Endothelial cell of umbilical vein (primary cell): ENCODE measurements around the gene SS18L1.

Experiments used
- EZH2 ChIP-seq: IDR thresholded peaks from 2 replicates; pipeline ENCODE4 v1.6.1; 2012; ENCODE audit warnings: borderline replicate concordance, low read depth, mild to moderate bottlenecking, moderate library complexity, low read length, inconsistent platforms; ENCODE audit not compliant: severe bottlenecking
- JUN ChIP-seq: IDR thresholded peaks from 2 replicates; pipeline ENCODE4 v1.6.1; 2011; ENCODE audit warnings: borderline replicate concordance, low read depth; ENCODE audit not compliant: insufficient read length, insufficient read depth
- MYC ChIP-seq: IDR thresholded peaks from one replicate; pipeline ENCODE4 v1.6.1; 2011; ENCODE audit warnings: mild to moderate bottlenecking, low read depth, low read length
- POLR2A ChIP-seq: IDR thresholded peaks from 2 replicates; pipeline ENCODE4 v1.6.1; 2012; ENCODE audit warnings: low read depth, mild to moderate bottlenecking, control low read depth, low read length
- POLR2AphosphoS5 ChIP-seq: IDR thresholded peaks from 2 replicates; pipeline ENCODE4 v1.6.1; 2012; ENCODE audit warnings: low read depth, mild to moderate bottlenecking, control low read depth, low read length, moderate library complexity; ENCODE audit not compliant: insufficient read depth
- TF ChIP-seq, protein P1 (sequence below), 2 donors: IDR thresholded peaks; 1 replicate in 1 of 2; 2 replicates in 1 of 2; pipeline ENCODE4 v1.5.1; 2011; ENCODE audit warnings: low read length in 2 of 2, mild to moderate bottlenecking in 2 of 2, moderate library complexity in 2 of 2, control low read depth in 1 of 2, inconsistent platforms in 1 of 2, low read depth in 1 of 2; ENCODE audit not compliant: insufficient read depth in 1 of 2; ENCODE audit errors: extremely low read depth in 1 of 2

DNA sequence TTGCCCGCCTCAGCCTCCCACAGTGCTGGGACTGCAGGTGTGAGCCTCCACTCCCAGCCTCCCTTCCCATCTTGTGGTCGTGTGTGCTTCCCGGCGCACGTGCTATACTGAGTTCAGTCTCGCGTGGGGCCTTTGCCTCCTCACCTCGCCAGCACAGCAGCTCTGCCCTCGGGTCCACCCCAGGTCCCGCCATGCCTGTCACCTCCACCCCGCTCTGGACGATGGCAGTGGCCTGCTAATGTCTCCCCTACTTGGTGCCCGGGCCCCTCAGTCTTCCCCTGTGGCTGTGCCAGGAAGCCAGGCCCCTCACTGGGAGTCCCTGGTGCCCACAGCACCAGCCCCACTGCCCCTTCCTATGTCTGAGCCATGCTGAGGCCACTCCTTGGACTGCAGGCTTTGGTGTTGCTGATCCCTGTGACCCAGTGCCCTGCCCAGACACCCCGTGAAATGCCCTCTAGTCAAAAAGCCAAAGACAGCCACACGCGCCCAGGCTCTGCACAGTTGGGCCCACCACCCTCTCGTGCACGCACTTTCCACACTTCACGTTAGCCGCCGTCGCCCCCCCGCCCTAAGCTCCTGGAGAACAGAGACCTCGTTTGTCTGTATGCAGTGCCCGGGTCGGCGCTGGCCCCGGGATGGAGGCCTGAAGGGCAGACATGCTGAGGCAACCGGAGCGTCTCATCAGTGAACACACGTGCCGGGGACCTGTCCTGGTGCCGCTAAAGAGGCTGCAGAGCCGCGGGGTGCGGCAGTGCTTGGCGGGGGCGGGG lies 62.2 kb downstream of the SS18L1 start:
- TF ChIP-seq POLR2A, result no peak
- no peak for TF ChIP-seq JUN
- TF ChIP-seq, protein P1, sequence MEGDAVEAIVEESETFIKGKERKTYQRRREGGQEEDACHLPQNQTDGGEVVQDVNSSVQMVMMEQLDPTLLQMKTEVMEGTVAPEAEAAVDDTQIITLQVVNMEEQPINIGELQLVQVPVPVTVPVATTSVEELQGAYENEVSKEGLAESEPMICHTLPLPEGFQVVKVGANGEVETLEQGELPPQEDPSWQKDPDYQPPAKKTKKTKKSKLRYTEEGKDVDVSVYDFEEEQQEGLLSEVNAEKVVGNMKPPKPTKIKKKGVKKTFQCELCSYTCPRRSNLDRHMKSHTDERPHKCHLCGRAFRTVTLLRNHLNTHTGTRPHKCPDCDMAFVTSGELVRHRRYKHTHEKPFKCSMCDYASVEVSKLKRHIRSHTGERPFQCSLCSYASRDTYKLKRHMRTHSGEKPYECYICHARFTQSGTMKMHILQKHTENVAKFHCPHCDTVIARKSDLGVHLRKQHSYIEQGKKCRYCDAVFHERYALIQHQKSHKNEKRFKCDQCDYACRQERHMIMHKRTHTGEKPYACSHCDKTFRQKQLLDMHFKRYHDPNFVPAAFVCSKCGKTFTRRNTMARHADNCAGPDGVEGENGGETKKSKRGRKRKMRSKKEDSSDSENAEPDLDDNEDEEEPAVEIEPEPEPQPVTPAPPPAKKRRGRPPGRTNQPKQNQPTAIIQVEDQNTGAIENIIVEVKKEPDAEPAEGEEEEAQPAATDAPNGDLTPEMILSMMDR (IDR thresholded peaks at IDR 0.05; ENCODE audit: extremely low read depth in 1 of 2, insufficient read depth in 1 of 2, low read depth in 1 of 2, low read length in 2 of 2), result no peak
- no peak for TF ChIP-seq EZH2
- TF ChIP-seq POLR2AphosphoS5, result no peak
- TF ChIP-seq MYC, result no peak
